K562 (cell line): ENCODE measurements around the gene TMEM123. TPM values are rescaled to one million over a fixed set of nuclear protein-coding genes. Genes with fewer than 3 reads are reported as not detected.
A peak's percentile ranks its signal among the peaks of the same experiment; 100 is the strongest.

Experiments
- ATAC-seq: fragments of 200-7000 bp; cut with Tn5 transposase; 3 replicates; pipeline ENCODE4 v1.9.1; 2020; ENCODE audit warnings: moderate library complexity
- BruUV-seq: library from RNA; stranded (reverse); fragments of 400-500 nt; replicated peaks from 2 replicates; lab custom pipeline; 2021; lab: Mats Ljungman, UMichigan
- CTCF ChIA-PET: fragments of 300-600 bp; formaldehyde crosslinking; extraction: SDS; loops from one replicate; lab custom pipeline; 2021; ENCODE audit warnings: low intra/inter-chr PET ratio; lab: Yijun Ruan, JAX
- POLR2A ChIA-PET: fragments of 300-600, 350-650 bp; sonication (Branson Sonifier 250); formaldehyde crosslinking; extraction: SDS; loops from one replicate; lab custom pipeline; 2021; ENCODE audit warnings: antibody characterized with exemption, inconsistent platforms; lab: Yijun Ruan, JAX
- DNase-seq, 4 experiments: peaks; one replicate each; pipeline versions ENCODE4 v3.0.0 to v3.0.0-alpha.2; 2011 to 2018; ENCODE audit warnings: low spot score in 3 of 4, mixed read lengths in 3 of 4; ENCODE audit errors: extremely low read depth in 1 of 4
- FAIRE-seq: peaks from 2 replicates; lab custom pipeline; 2011; peaks lifted over from hg19 to GRCh38; lab: Jason Lieb, UNC
- H2AFZ ChIP-seq: 2 replicates; pipeline ENCODE4 v1.6.0; 2011; ENCODE audit warnings: low read depth, low read length, control low read depth, inconsistent platforms
- H3K27ac ChIP-seq: fragments of 200-600 bp; 3 replicates; pipeline ENCODE4 v1.8.0; 2011; ENCODE audit warnings: low read depth, mild to moderate bottlenecking, control low read depth, inconsistent platforms, low read length, moderate library complexity, mixed read lengths; ENCODE audit errors: extremely low read depth
- H3K27me3 ChIP-seq, 2 experiments: fragments of 300-600 bp in 1 of 2; 2 replicates in 1 of 2; 3 replicates in 1 of 2; pipeline versions ENCODE4 v1.6.0 to v1.8.0; 2011; ENCODE audit warnings: inconsistent platforms in 2 of 2, low read length in 2 of 2, mild to moderate bottlenecking in 1 of 2, mixed read lengths in 1 of 2, moderate library complexity in 1 of 2; ENCODE audit not compliant: control insufficient read depth in 2 of 2, insufficient read depth in 2 of 2
- H3K36me3 ChIP-seq: fragments of 300-600 bp; 3 replicates; pipeline ENCODE4 v1.8.0; 2011; ENCODE audit warnings: mild to moderate bottlenecking, low read length, inconsistent platforms; ENCODE audit not compliant: control insufficient read depth, insufficient read depth
- H3K4me1 ChIP-seq, 2 experiments: fragments of 200-600 bp in 1 of 2; replicated peaks in 1 of 2; 2 replicates in 1 of 2; 3 replicates in 1 of 2; pipeline versions ENCODE4 v1.5.1 to v1.8.0; 2011; ENCODE audit warnings: inconsistent platforms in 2 of 2, low read length in 2 of 2, mild to moderate bottlenecking in 1 of 2, mixed read lengths in 1 of 2, moderate library complexity in 1 of 2; ENCODE audit not compliant: control insufficient read depth in 2 of 2, insufficient read depth in 2 of 2
- H3K4me2 ChIP-seq: 2 replicates; pipeline ENCODE4 v1.6.1; 2011; ENCODE audit warnings: low read length, control low read depth, inconsistent platforms, mixed read lengths; ENCODE audit not compliant: insufficient read depth
- H3K4me3 ChIP-seq: fragments of 200-600 bp; sonication (generic), shearing (Covaris generic); 2 replicates; pipeline ENCODE4 v1.5.1; 2016; ENCODE audit warnings: control low read depth, inconsistent platforms
- H3K79me2 ChIP-seq: fragments of 200-600 bp; 3 replicates; pipeline ENCODE4 v1.8.0; 2011; ENCODE audit warnings: low read length, inconsistent platforms; ENCODE audit not compliant: control insufficient read depth, insufficient read depth
- H3K9ac ChIP-seq, 2 experiments: 2 replicates each; pipeline versions ENCODE4 v1.6.0 to v1.6.1; 2011; ENCODE audit warnings: low read depth in 2 of 2, low read length in 2 of 2, control low read depth in 1 of 2, inconsistent platforms in 1 of 2, mild to moderate bottlenecking in 1 of 2, mixed read lengths in 1 of 2; ENCODE audit not compliant: insufficient read depth in 1 of 2
- H3K9me1 ChIP-seq: one replicate; pipeline ENCODE4 v1.6.0; 2011; ENCODE audit warnings: inconsistent platforms, mild to moderate bottlenecking, low read length, moderate library complexity; ENCODE audit not compliant: control insufficient read depth, insufficient read depth
- H3K9me3 ChIP-seq: replicated peaks from 2 replicates; pipeline ENCODE4 v1.5.1; 2011; ENCODE audit warnings: low read depth, low read length, inconsistent platforms; ENCODE audit not compliant: control insufficient read depth, insufficient read depth
- H4K20me1 ChIP-seq: replicated peaks from 2 replicates; pipeline ENCODE4 v1.6.1; 2011; ENCODE audit warnings: low read length, inconsistent platforms, mixed read lengths; ENCODE audit not compliant: control insufficient read depth, insufficient read depth
- ARID2 ChIP-seq: fragments of 450-650 bp; IDR thresholded peaks from 2 replicates; pipeline ENCODE4 v1.6.1; 2017; ENCODE audit warnings: antibody characterized with exemption, mild to moderate bottlenecking
- ATF7 ChIP-seq: fragments of 450-650 bp; IDR thresholded peaks from 2 replicates; pipeline ENCODE4 v1.7.1; 2014; ENCODE audit warnings: mild to moderate bottlenecking, moderate library complexity
- BRCA1 ChIP-seq, 2 experiments: fragments of 450-650 bp in 1 of 2; sonication (generic) in 1 of 2; formaldehyde crosslinking in 1 of 2; IDR thresholded peaks; 2 replicates each; pipeline versions ENCODE4 v1.5.0 to v1.6.1; 2017 to 2020; ENCODE audit warnings: mild to moderate bottlenecking in 1 of 2, missing genetic modification reagents in 1 of 2
- E2F3 ChIP-seq: fragments of 250-450 bp; sonication (Bioruptor Pico); IDR thresholded peaks from 2 replicates; pipeline ENCODE4 v1.4.0; 2020; ENCODE audit warnings: mild to moderate bottlenecking
- JUND ChIP-seq, 2 experiments: IDR thresholded peaks; 2 replicates in 1 of 2; 3 replicates in 1 of 2; pipeline ENCODE4 v1.6.1; 2011; ENCODE audit warnings: borderline replicate concordance in 2 of 2, low read depth in 2 of 2, low read length in 2 of 2, improper control_type of control experiment in 1 of 2, missing biosample characterization in 1 of 2, missing genetic modification characterization in 1 of 2, missing genetic modification reagents in 1 of 2
- LARP7 ChIP-seq: fragments of 450-650 bp; IDR thresholded peaks from 2 replicates; pipeline ENCODE4 v1.6.1; 2016
- MTA2 ChIP-seq: fragments of 450-650 bp; IDR thresholded peaks from 2 replicates; pipeline ENCODE4 v1.6.1; 2016; ENCODE audit warnings: low read depth
- NR2C2 ChIP-seq, 2 experiments: fragments of 200-800 bp in 1 of 2; sonication (Bioruptor generic) in 1 of 2; sonication (generic) in 1 of 2; formaldehyde crosslinking in 1 of 2; IDR thresholded peaks; 2 replicates each; pipeline versions ENCODE4 v1.6.1 to v1.8.0; 2016 to 2022; ENCODE audit warnings: mild to moderate bottlenecking in 1 of 2, missing compliant biosample characterization in 1 of 2, missing genetic modification characterization in 1 of 2, missing genetic modification reagents in 1 of 2
- SMAD4 ChIP-seq: fragments of 250-450 bp; sonication (Bioruptor Pico); conservative IDR thresholded peaks from 2 replicates; pipeline ENCODE4 v1.8.0; 2021; ENCODE audit warnings: inconsistent platforms, mild to moderate bottlenecking, moderate library complexity
- SRSF3 ChIP-seq: fragments of 200-400 bp; formaldehyde crosslinking; IDR thresholded peaks from 2 replicates; pipeline ENCODE4 v1.6.1; 2016; ENCODE audit warnings: mild to moderate bottlenecking, low read length, moderate library complexity; ENCODE audit not compliant: insufficient read depth
- SRSF9 ChIP-seq: fragments of 200-400 bp; formaldehyde crosslinking; IDR thresholded peaks from 2 replicates; pipeline ENCODE4 v1.6.1; 2017; ENCODE audit warnings: low read depth, low read length, borderline replicate concordance
- TAF15 ChIP-seq: fragments of 200-400 bp; formaldehyde crosslinking; IDR thresholded peaks from 2 replicates; pipeline ENCODE4 v1.6.1; 2017; ENCODE audit warnings: mild to moderate bottlenecking, low read depth, low read length, moderate library complexity
- ZBTB7A ChIP-seq: IDR thresholded peaks from 2 replicates; pipeline ENCODE4 v1.6.1; 2011; ENCODE audit warnings: low read depth, mild to moderate bottlenecking, low read length, moderate library complexity, borderline replicate concordance; ENCODE audit not compliant: control insufficient read depth
- ZNF212 ChIP-seq: fragments of 450-650 bp; formaldehyde crosslinking; IDR thresholded peaks from 2 replicates; pipeline ENCODE4 v1.4.0; 2020; ENCODE audit warnings: mild to moderate bottlenecking
- ZNF778 ChIP-seq: fragments of 450-650 bp; formaldehyde crosslinking; IDR thresholded peaks from 2 replicates; pipeline ENCODE4 v1.4.0; 2020; ENCODE audit warnings: mild to moderate bottlenecking, moderate library complexity
- WGBS: fragments of 100-300 bp; shearing (Covaris generic); methylation state at CpG from one replicate; pipeline ENCODE4 v1.1.6; 2016; ENCODE audit warnings: low coverage, mixed read lengths; ENCODE audit not compliant: insufficient coverage; ENCODE audit errors: missing lambda C conversion rate; 5-methylcytosine and 5-hydroxymethylcytosine counted together
- in situ Hi-C: fragments of 300-500 bp; cut with MboI; formaldehyde crosslinking; loops from 4 replicates; pipeline ENCODE4 v1.15.0; 2018; ENCODE audit warnings: inconsistent platforms, mixed read lengths
- intact Hi-C: fragments of 100-400 bp; cut with micrococcal nuclease; formaldehyde crosslinking; loops from 2 replicates; pipeline ENCODE4 v1.14.2; 2022
- polyA plus RNA-seq, 8 experiments: library from polyadenylated mRNA; depleted of rRNA in 4 of 8; stranded (reverse) in 5 of 8; unstranded in 3 of 8; fragments of >200 nt; fragmentation: Nextera tagmentation in 2 of 8; fragmentation: Illumina TruSeq in 1 of 8; extraction: Ambion mirVana in 2 of 8; extraction: Trizol in 1 of 8; gene quantifications; 2 replicates each; pipeline versions ENCODE4 v1.2.1 to v1.2.3, GENCODE V29; 2011 to 2014; ENCODE audit warnings: inconsistent platforms in 1 of 8, missing spikeins in 1 of 8
- total RNA-seq, 7 experiments: library from RNA; depleted of rRNA in 6 of 7; stranded (reverse); fragments of >200 nt in 6 of 7; fragmentation: Illumina TruSeq in 2 of 7; extraction: Trizol in 2 of 7; gene quantifications; 2 replicates each; pipeline versions ENCODE4 v1.2.1 to v1.2.3, GENCODE V29; 2011 to 2021; ENCODE audit warnings: low replicate concordance in 1 of 7
- TF ChIP-seq, protein P1 (sequence below): conservative IDR thresholded peaks from 2 replicates; pipeline ENCODE4 v1.6.1; 2011; ENCODE audit warnings: low read depth, mild to moderate bottlenecking, low read length; ENCODE audit not compliant: control insufficient read depth
- TF ChIP-seq, protein P2 (sequence below), 2 experiments: fragments of 450-650 bp in 1 of 2; sonication (generic) in 1 of 2; formaldehyde crosslinking in 1 of 2; IDR thresholded peaks in 1 of 2; conservative IDR thresholded peaks in 1 of 2; 2 replicates each; pipeline versions ENCODE4 v1.6.1 to v1.8.1; 2016 to 2023; ENCODE audit warnings: mild to moderate bottlenecking in 2 of 2, moderate library complexity in 2 of 2, inconsistent platforms in 1 of 2, missing genetic modification reagents in 1 of 2

Gene TMEM123
- total and polyA plus RNA-seq, 9 of the 15 experiments (the other 6 are each of a cell fraction or from before 2014, with no cell fraction given): 19.8 to 344 (median 82.4) TPM

DNA sequence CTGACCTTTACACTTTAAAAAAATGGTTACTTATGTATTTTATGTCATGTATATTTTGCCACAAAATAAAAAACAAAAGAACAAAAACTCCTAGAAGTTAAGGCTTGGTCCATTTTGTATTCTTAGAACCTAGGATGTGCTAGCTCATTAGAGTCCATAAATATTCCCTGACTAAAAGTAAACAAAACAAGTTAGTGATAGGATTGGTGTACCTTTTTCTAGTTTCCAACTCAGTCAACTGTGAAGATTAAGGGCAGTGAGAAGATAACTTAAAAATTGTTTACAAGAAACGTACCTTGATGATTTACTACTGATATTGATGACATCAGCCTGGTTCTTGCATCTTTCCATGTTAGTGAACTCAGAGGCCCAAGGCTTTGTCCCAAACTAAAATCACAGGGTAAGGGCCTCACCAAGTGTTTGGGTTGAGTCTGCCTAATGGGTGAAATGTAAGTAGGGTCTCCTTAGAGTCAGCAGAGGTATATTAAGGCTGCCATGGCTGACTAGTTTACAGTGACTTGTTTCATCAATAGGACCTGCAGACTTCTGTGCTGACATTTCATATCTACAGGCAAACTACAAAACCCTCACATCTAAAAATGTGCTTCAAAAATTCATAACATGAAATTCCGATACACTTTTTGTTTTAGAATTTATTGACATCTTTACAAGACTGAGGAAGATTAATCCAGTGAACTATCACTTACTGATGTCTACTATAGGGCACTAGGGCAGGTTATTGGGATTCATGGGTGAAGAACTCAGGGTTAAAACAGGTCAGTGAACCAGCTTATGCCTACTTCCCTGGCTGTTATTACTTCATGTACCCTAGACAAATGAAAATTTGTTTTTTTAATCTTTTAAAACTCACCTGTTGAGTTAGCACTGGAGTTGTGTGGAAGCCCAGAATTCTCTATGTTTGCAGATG lies 4.4 kb downstream of the TMEM123 start:
- Histone ChIP-seq H3K27ac (no peak overlapping the region), H4K20me1 (peaks cover 14% of the 10 kb centered on the region), H3K4me3 (no peak overlapping the region), H3K9me1 (no peaks in the 10 kb centered on the region), H3K9ac (no peak overlapping the region), H3K27me3 (no peaks in the 10 kb centered on the region), H3K9me3 (no peaks in the 10 kb centered on the region), H3K4me2 (no peak overlapping the region), H2AFZ (no peak overlapping the region), H3K79me2 (peaks cover 68% of the 10 kb centered on the region), H3K4me1 (peaks cover 10 to 26% of the 10 kb centered on the region in 2 experiments; a peak in 4 of 5 replicates), H3K36me3 (peaks cover 40% of the 10 kb centered on the region)
- ChIA-PET POLR2A (no interaction called here), CTCF (no interaction called here)
- in situ Hi-C loops: no loop called here
- FAIRE-seq (no peak), ATAC-seq (no peak), DNase-seq (no peak)
- 53% methylated on average over 2 of the region's 2 CpGs for WGBS
- BruUV-seq: no TSS peak
- intact Hi-C loops: no loop called here
- TF ChIP-seq BRCA1 (IDR thresholded peaks at IDR 0.05) (no peak), BRCA1 (CRISPR knock-in tag; IDR thresholded peaks at IDR 0.05) (no peak), ZNF778 (no peak), NR2C2 (CRISPR knock-in tag; IDR thresholded peaks at IDR 0.05) (no peak), NR2C2 (tag; IDR thresholded peaks at IDR 0.05) (no peak), ARID2 (no peak), ATF7 (no peak), ZBTB7A (no peak), JUND (IDR thresholded peaks at IDR 0.05; ENCODE audit: borderline replicate concordance, low read depth, low read length) (no peak), JUND (tag; IDR thresholded peaks at IDR 0.05; ENCODE audit: borderline replicate concordance, low read depth, low read length) (peak; percentile 22; the same call in 1 of the 3 replicates), SRSF9 (no peak), E2F3 (CRISPR knock-in tag) (no peak), ZNF212 (CRISPR knock-in tag) (no peak), SMAD4 (CRISPR knock-in tag) (no peak), MTA2 (no peak), TAF15 (no peak), SRSF3 (no peak), LARP7 (no peak)
- TF ChIP-seq, protein P1, sequence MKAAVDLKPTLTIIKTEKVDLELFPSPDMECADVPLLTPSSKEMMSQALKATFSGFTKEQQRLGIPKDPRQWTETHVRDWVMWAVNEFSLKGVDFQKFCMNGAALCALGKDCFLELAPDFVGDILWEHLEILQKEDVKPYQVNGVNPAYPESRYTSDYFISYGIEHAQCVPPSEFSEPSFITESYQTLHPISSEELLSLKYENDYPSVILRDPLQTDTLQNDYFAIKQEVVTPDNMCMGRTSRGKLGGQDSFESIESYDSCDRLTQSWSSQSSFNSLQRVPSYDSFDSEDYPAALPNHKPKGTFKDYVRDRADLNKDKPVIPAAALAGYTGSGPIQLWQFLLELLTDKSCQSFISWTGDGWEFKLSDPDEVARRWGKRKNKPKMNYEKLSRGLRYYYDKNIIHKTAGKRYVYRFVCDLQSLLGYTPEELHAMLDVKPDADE: no peak
- TF ChIP-seq, protein P2, sequence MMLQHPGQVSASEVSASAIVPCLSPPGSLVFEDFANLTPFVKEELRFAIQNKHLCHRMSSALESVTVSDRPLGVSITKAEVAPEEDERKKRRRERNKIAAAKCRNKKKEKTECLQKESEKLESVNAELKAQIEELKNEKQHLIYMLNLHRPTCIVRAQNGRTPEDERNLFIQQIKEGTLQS (IDR thresholded peaks at IDR 0.05): peak; percentile 45; the same call in 1 of the 2 replicates
- TF ChIP-seq, protein P2 (CRISPR knock-in tag; conservative IDR thresholded peaks at IDR 0.05): no peak
